Suprapubic skin (tissue), 4 donors: Measurements from ENCODE around the gene BCAT1. TPM values are rescaled to one million over a fixed set of nuclear protein-coding genes. Genes with fewer than 3 reads are reported as not detected.
"Not testable (repeated sequence)": the region's sequence is repeated elsewhere in the genome, so short reads cannot be mapped to it uniquely, and the experiment has no call there.

Experiments used
- DNase-seq, 2 donors: peaks; one replicate each; pipeline ENCODE4 v3.0.0-alpha.2; 2019; ENCODE audit warnings: low spot score in 2 of 2
- H3K27ac ChIP-seq: fragments of 200-600 bp; sonication (generic); one replicate; pipeline ENCODE4 v1.5.1; 2019
- H3K27me3 ChIP-seq: fragments of 200-600 bp; sonication (generic); one replicate; pipeline ENCODE4 v1.5.1; 2019
- H3K36me3 ChIP-seq: fragments of 200-600 bp; sonication (generic); one replicate; pipeline ENCODE4 v1.5.1; 2019
- H3K4me1 ChIP-seq: fragments of 200-600 bp; sonication (generic); one replicate; pipeline ENCODE4 v1.5.1; 2019
- H3K4me3 ChIP-seq: fragments of 200-600 bp; sonication (generic); one replicate; pipeline ENCODE4 v1.5.1; 2019; ENCODE audit warnings: mild to moderate bottlenecking
- H3K9me3 ChIP-seq: fragments of 200-600 bp; sonication (generic); one replicate; pipeline ENCODE4 v1.5.1; 2019
- EP300 ChIP-seq: sonication (generic); formaldehyde crosslinking; IDR thresholded peaks from one replicate; pipeline ENCODE4 v1.6.1; 2017; ENCODE audit warnings: antibody characterized with exemption
- POLR2A ChIP-seq, 2 donors: fragments of 450-650 bp; IDR thresholded peaks; one replicate each; pipeline ENCODE4 v1.6.1; 2017; ENCODE audit warnings: antibody characterized with exemption in 2 of 2, mild to moderate bottlenecking in 2 of 2, moderate library complexity in 2 of 2
- POLR2AphosphoS5 ChIP-seq, 3 donors: sonication (generic); formaldehyde crosslinking; IDR thresholded peaks; one replicate each; pipeline ENCODE4 v1.6.1; 2017; ENCODE audit warnings: antibody characterized with exemption in 3 of 3
- WGBS: methylation state at CpG from one replicate; pipeline ENCODE4 v1.1.5; 2018; 5-methylcytosine and 5-hydroxymethylcytosine counted together
- total RNA-seq, 4 donors: library from RNA; depleted of rRNA; stranded (reverse); fragments of >200 nt; gene quantifications; one replicate each; pipeline ENCODE4 v1.1.0, GENCODE V29; 2016
- TF ChIP-seq, protein P1 (sequence below), 2 donors: fragments of 200-600 bp in 1 of 2; fragments of 450-650 bp in 1 of 2; sonication (generic) in 1 of 2; IDR thresholded peaks; one replicate each; pipeline ENCODE4 v1.5.1; 2016 to 2019; ENCODE audit warnings: antibody characterized with exemption in 2 of 2, mild to moderate bottlenecking in 1 of 2, moderate library complexity in 1 of 2

The BCAT1 gene
- total RNA-seq, 4 donors from 2014 or later, result 0.68 to 2.9 (median 1.5) TPM

DNA sequence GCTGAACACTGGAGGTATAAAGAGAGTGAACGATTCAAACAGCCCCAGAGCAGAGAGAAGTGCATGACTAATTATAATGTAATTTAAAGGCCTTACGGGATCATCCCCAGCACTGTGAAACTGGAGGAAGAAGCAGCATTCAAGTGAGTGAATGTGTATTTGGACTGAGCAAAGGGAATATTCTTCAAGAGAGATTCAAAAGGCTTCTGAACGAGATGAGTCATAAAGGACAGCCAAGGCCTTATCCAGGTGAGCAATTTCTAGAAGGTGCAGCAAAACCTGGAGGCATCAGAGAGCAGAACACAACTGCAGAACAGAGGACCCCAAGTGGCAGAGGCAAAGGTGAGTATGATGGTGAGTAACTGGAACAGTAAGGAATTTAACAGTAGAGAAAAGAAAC lies 127.2 kb downstream of the BCAT1 start:
- Histone ChIP-seq H3K9me3 (no peaks in the 10 kb centered on the region), H3K36me3 (no peaks in the 10 kb centered on the region), H3K27ac (no peak overlapping the region), H3K27me3 (no peaks in the 10 kb centered on the region), H3K4me1 (no peaks in the 10 kb centered on the region), H3K4me3 (no peak overlapping the region)
- 77% methylated on average over 3 of the region's 3 CpGs for WGBS
- DNase-seq, result no peak
- TF ChIP-seq POLR2AphosphoS5 (IDR thresholded peaks at IDR 0.05) (no peak), POLR2A (IDR thresholded peaks at IDR 0.05) (no peak), EP300 (no peak)
- TF ChIP-seq, protein P1, sequence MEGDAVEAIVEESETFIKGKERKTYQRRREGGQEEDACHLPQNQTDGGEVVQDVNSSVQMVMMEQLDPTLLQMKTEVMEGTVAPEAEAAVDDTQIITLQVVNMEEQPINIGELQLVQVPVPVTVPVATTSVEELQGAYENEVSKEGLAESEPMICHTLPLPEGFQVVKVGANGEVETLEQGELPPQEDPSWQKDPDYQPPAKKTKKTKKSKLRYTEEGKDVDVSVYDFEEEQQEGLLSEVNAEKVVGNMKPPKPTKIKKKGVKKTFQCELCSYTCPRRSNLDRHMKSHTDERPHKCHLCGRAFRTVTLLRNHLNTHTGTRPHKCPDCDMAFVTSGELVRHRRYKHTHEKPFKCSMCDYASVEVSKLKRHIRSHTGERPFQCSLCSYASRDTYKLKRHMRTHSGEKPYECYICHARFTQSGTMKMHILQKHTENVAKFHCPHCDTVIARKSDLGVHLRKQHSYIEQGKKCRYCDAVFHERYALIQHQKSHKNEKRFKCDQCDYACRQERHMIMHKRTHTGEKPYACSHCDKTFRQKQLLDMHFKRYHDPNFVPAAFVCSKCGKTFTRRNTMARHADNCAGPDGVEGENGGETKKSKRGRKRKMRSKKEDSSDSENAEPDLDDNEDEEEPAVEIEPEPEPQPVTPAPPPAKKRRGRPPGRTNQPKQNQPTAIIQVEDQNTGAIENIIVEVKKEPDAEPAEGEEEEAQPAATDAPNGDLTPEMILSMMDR (IDR thresholded peaks at IDR 0.05), result no peak

- no peak overlapping the region for H3K27ac ChIP-seq
- WGBS, result 68% methylated on average over 5 of the region's 5 CpGs
- TF ChIP-seq POLR2AphosphoS5 (IDR thresholded peaks at IDR 0.05), result no peak
- TF ChIP-seq EP300, result no peak
- TF ChIP-seq, protein P1 (IDR thresholded peaks at IDR 0.05), result no peak
- TF ChIP-seq POLR2A (IDR thresholded peaks at IDR 0.05), result no peak
Measured at GRCh38 chr12:24820872-24821271, 128.0 kb downstream of the BCAT1 start.

GRCh38 chr12:24818351-24818750 lies 130.6 kb downstream of the BCAT1 start:
- TF ChIP-seq POLR2A (IDR thresholded peaks at IDR 0.05), result no peak
- no peak for TF ChIP-seq EP300
- TF ChIP-seq, protein P1 (IDR thresholded peaks at IDR 0.05), result no peak
- TF ChIP-seq POLR2AphosphoS5 (IDR thresholded peaks at IDR 0.05), result no peak
- Histone ChIP-seq H3K36me3 (no peaks in the 10 kb centered on the region), H3K9me3 (no peaks in the 10 kb centered on the region), H3K27me3 (no peaks in the 10 kb centered on the region), H3K4me3 (no peak overlapping the region), H3K27ac (no peak overlapping the region), H3K4me1 (no peaks in the 10 kb centered on the region)
- no peak for DNase-seq
- WGBS, result 87% methylated on average over 1 of the region's 1 CpG

More at GRCh38 chr12:24820872-24821271, 128.0 kb downstream of the BCAT1 start:
- no peaks in the 10 kb centered on the region for H3K4me1 ChIP-seq
- H3K4me3 ChIP-seq, result no peak overlapping the region
- H3K9me3 ChIP-seq, result no peaks in the 10 kb centered on the region
- no peak for DNase-seq
- H3K36me3 ChIP-seq, result no peaks in the 10 kb centered on the region
- no peaks in the 10 kb centered on the region for H3K27me3 ChIP-seq

DNA sequence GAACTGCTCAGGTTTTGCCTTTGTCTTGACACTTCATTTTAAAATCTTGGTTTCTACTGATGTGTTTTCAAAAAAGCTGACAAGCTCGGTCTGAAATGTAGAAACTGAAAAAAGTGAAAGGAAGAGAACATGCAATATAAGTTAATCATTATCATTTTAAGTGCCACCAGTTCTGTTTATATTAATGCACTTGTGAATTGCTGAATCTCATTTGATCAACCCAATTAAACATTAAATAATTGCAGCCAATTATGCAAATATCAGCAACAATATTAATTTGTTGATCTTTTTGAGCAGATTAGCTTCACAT lies 133.8 kb downstream of the BCAT1 start:
- no peaks in the 10 kb centered on the region for H3K27me3 ChIP-seq
- H3K27ac ChIP-seq, result no peak overlapping the region
- whole genome bisulfite sequencing, result 67% methylated on average over 1 of the region's 1 CpG
- no peaks in the 10 kb centered on the region for H3K36me3 ChIP-seq
- H3K4me1 ChIP-seq, result no peaks in the 10 kb centered on the region
- TF ChIP-seq POLR2AphosphoS5 (IDR thresholded peaks at IDR 0.05) (no peak), EP300 (no peak), POLR2A (IDR thresholded peaks at IDR 0.05) (no peak)
- TF ChIP-seq, protein P1 (IDR thresholded peaks at IDR 0.05), result no peak
- DNase-seq, result no peak
- H3K9me3 ChIP-seq, result no peaks in the 10 kb centered on the region
- H3K4me3 ChIP-seq, result no peak overlapping the region

DNA sequence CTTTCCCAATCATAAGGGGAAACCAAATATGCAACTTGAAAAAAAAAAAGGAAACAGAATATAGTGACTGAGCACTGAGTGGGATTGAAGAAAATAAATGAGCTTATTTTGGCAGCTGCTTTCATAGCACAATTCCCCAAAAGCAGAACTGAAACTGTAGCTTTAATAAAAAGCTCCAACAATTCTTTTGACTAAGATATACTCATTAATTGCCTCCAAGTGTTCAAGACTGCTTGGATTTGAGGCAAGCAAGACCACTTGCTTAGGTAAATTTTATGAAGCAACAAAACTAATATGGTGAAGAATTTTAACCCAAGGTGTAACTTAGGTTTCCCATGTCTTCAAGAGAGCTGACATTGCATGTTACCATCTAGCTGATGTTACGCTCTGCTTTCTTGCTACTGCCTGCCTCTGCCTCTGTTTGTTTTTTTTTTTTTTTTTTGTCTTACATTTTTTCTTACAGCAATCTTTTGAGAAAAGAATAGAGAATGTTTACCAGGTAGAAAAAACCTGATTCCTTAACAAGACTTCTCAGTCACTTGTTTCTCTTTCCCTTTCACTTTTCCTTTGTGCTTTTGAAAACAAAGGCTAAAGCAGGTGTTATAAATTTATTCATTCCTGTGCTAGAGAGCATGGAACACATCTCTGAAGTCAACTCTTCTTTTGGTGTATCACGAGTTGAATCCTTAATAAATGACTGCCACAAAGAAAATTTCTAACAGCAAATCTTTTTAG lies 134.4 kb downstream of the BCAT1 start:
- H3K27me3 ChIP-seq, result no peaks in the 10 kb centered on the region
- no peak for DNase-seq
- no peaks in the 10 kb centered on the region for H3K36me3 ChIP-seq

DNA sequence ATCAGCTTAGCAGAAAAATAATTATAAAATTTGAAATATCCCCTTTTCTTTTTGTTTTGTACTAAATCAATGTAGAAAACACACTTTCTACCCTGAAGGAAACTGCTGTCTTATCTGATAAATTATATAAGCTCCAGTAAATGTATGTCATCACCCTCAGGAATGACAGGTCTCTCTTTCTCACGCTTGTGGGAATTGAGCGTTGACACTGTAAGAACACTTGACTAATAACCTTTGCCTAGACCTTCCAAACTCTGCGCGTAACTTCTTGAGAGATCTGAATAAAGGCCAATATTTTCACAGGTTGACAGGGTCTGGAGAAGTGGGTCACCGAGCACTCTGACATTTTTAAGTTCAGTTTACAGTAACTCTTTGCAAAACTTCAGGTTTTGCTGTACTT lies 138.5 kb downstream of the BCAT1 start:
- WGBS, result 92% methylated on average over 5 of the region's 5 CpGs
- H3K4me1 ChIP-seq, result no peaks in the 10 kb centered on the region
- no peak for TF ChIP-seq POLR2AphosphoS5 (IDR thresholded peaks at IDR 0.05)
- TF ChIP-seq, protein P1 (IDR thresholded peaks at IDR 0.05), result no peak
- no peak for TF ChIP-seq EP300
- TF ChIP-seq POLR2A (IDR thresholded peaks at IDR 0.05), result no peak
- no peak for DNase-seq
- no peaks in the 10 kb centered on the region for H3K9me3 ChIP-seq
- no peak overlapping the region for H3K27ac ChIP-seq
- no peaks in the 10 kb centered on the region for H3K36me3 ChIP-seq
- no peaks in the 10 kb centered on the region for H3K27me3 ChIP-seq
- H3K4me3 ChIP-seq, result no peak overlapping the region

More for the DNA sequence above, 134.4 kb downstream of the BCAT1 start:
- no peak for TF ChIP-seq POLR2AphosphoS5 (IDR thresholded peaks at IDR 0.05)
- Histone ChIP-seq H3K4me1 (no peaks in the 10 kb centered on the region), H3K27ac (no peak overlapping the region), H3K4me3 (no peak overlapping the region), H3K9me3 (no peaks in the 10 kb centered on the region)
- WGBS, result 57% methylated on average over 2 of the region's 2 CpGs

DNA sequence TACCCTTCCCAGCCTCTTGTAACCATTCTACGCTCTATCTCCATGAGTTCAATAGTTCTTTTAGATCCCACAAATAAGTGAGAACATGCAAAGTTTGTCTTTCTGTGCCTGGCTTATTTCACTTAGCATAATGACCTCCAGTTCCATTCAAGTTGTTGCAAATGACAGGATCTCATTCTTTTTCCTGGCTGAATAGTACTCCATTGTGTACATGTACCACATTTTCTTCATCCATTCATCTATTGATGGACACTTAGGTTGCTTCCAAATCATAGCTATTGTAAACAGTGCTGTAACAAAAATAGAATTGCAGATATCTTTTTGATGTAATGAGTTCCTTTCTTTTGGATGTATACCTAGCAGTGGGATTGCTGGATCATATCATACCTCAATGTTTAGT lies 139.6 kb downstream of the BCAT1 start:
- not testable (repeated sequence) for H3K27me3 ChIP-seq, H3K4me3 ChIP-seq, H3K9me3 ChIP-seq, H3K36me3 ChIP-seq, H3K27ac ChIP-seq, H3K4me1 ChIP-seq, DNase-seq
- WGBS, result 93% methylated on average over 1 of the region's 1 CpG
